NCI-H146 treated with DMSO at 0.1 percent for 48 hours (cell line): ENCODE data around the gene MICALL2.

Source experiments
- DNase-seq: peaks from one replicate; lab custom pipeline; 2025; ENCODE audit not compliant: unreplicated experiment; lab: John Stamatoyannopoulos, UW

Gene MICALL2

GRCh38 chr7:1493571-1493970 is 34.3 kb upstream of the MICALL2 start:
- no peak for DNase-seq

GRCh38 chr7:1493129-1493528 is 33.9 kb upstream of the MICALL2 start:
- DNase-seq, result no peak

- DNase-seq, result no peak
Observed at GRCh38 chr7:1492640-1493039, 33.4 kb upstream of the MICALL2 start.

- DNase-seq, result no peak
Observed at GRCh38 chr7:1492221-1492620, 33.0 kb upstream of the MICALL2 start.

- DNase-seq, result no peak
Observed at GRCh38 chr7:1490837-1491236, 31.6 kb upstream of the MICALL2 start.

- DNase-seq, result no peak
Observed at GRCh38 chr7:1489336-1489735, 30.1 kb upstream of the MICALL2 start.

- no peak for DNase-seq
Observed at GRCh38 chr7:1488016-1488415, 28.7 kb upstream of the MICALL2 start.

- no peak for DNase-seq
Observed at GRCh38 chr7:1487466-1487865, 28.2 kb upstream of the MICALL2 start.

- DNase-seq, result no peak
Observed at GRCh38 chr7:1486571-1486970, 27.3 kb upstream of the MICALL2 start.

- no peak for DNase-seq
Observed at GRCh38 chr7:1485156-1485555, 25.9 kb upstream of the MICALL2 start.

- DNase-seq, result no peak
Observed at GRCh38 chr7:1484569-1484968, 25.3 kb upstream of the MICALL2 start.

- no peak for DNase-seq
Observed at GRCh38 chr7:1483536-1484505, 24.6 kb upstream of the MICALL2 start.

GRCh38 chr7:1483079-1483478 is 23.8 kb upstream of the MICALL2 start:
- no peak for DNase-seq

- no peak for DNase-seq
Observed at GRCh38 chr7:1481300-1481699, 22.0 kb upstream of the MICALL2 start.

GRCh38 chr7:1480670-1481069 is 21.4 kb upstream of the MICALL2 start:
- DNase-seq, result no peak

- no peak for DNase-seq
Observed at GRCh38 chr7:1479287-1479686, 20.0 kb upstream of the MICALL2 start.

- DNase-seq, result no peak
Observed at GRCh38 chr7:1478480-1478879, 19.2 kb upstream of the MICALL2 start.

GRCh38 chr7:1476859-1477258 is 17.6 kb upstream of the MICALL2 start:
- DNase-seq, result no peak

- DNase-seq, result no peak
Observed at GRCh38 chr7:1475991-1476390, 16.7 kb upstream of the MICALL2 start.

GRCh38 chr7:1475393-1475792 is 16.1 kb upstream of the MICALL2 start:
- no peak for DNase-seq

GRCh38 chr7:1474736-1475135 is 15.5 kb upstream of the MICALL2 start:
- DNase-seq, result no peak

- peak; percentile 30 for DNase-seq
Observed at GRCh38 chr7:1473864-1474512, 14.7 kb upstream of the MICALL2 start.
